ENCODE results near the gene COL13A1.

GRCh38 chr10:70007116-70007820 lies 205.6 kb downstream of the COL13A1 start:
- TF ChIP-seq POLR2A (IDR thresholded peaks at IDR 0.05) (no peak), CTCF (IDR thresholded peaks at IDR 0.05) (no peak), POLR2AphosphoS5 (IDR thresholded peaks at IDR 0.05; ENCODE audit: insufficient read depth in 1 of 2, low read depth in 1 of 2) (no peak)

Measured in vagina (tissue), 2 donors.